ENCODE data around the gene CCDC188.

CCDC188 gene

GRCh38 chr22:20116951-20117632 lies 33.8 kb downstream of the CCDC188 start, which contains the start of gene TRMT2A (continued):
- TF ChIP-seq ZNF211 (tag by site-specific recombination; IDR thresholded peaks at IDR 0.05; ENCODE audit: low read depth) = no peak
- no peak for TF ChIP-seq BCL6B (tag by site-specific recombination; IDR thresholded peaks at IDR 0.05)
- TF ChIP-seq ZNF114 (tag by site-specific recombination; IDR thresholded peaks at IDR 0.05) = no peak
- peak; percentile 86 for TF ChIP-seq ZNF660 (tag by site-specific recombination; IDR thresholded peaks at IDR 0.05)
- TF ChIP-seq ZNF10 (tag by site-specific recombination; IDR thresholded peaks at IDR 0.05) = no peak
- no peak for TF ChIP-seq ZNF416 (tag by site-specific recombination; IDR thresholded peaks at IDR 0.05)
- peak; percentile 65; the same call in 1 of the 2 replicates for TF ChIP-seq ZNF341 (tag by site-specific recombination; IDR thresholded peaks at IDR 0.05; ENCODE audit: low read depth)
- no peak for TF ChIP-seq ZNF747 (tag by site-specific recombination; IDR thresholded peaks at IDR 0.05)
- TF ChIP-seq MYNN (tag by site-specific recombination; IDR thresholded peaks at IDR 0.05; ENCODE audit: borderline replicate concordance) = no peak
- TF ChIP-seq TSHZ1 (tag by site-specific recombination; IDR thresholded peaks at IDR 0.05; ENCODE audit: borderline replicate concordance) = peak; percentile 93
- no peak for TF ChIP-seq SCRT2 (tag by site-specific recombination; IDR thresholded peaks at IDR 0.05)
- TF ChIP-seq ZBTB20 (tag by site-specific recombination; IDR thresholded peaks at IDR 0.05) = peak; percentile 59; the same call in 1 of the 2 replicates
- TF ChIP-seq ZNF311 (tag by site-specific recombination; IDR thresholded peaks at IDR 0.05; ENCODE audit: borderline replicate concordance) = no peak
- TF ChIP-seq ZFP41 (tag by site-specific recombination; IDR thresholded peaks at IDR 0.05; ENCODE audit: borderline replicate concordance) = no peak
- no peak for TF ChIP-seq ZNF558 (tag by site-specific recombination; IDR thresholded peaks at IDR 0.05)
- TF ChIP-seq ZNF518A (tag by site-specific recombination; conservative IDR thresholded peaks at IDR 0.05; ENCODE audit: low read depth) = peak; percentile 87
- TF ChIP-seq ZNF560 (tag by site-specific recombination; IDR thresholded peaks at IDR 0.05; ENCODE audit: borderline replicate concordance) = no peak
- no peak for TF ChIP-seq ZNF654 (tag by site-specific recombination; IDR thresholded peaks at IDR 0.05; ENCODE audit: low read depth)
- no peak for TF ChIP-seq ZNF404 (tag by site-specific recombination; IDR thresholded peaks at IDR 0.05)
- peak; percentile 89 for TF ChIP-seq ZNF24 (tag by site-specific recombination; IDR thresholded peaks at IDR 0.05)
- no peak for TF ChIP-seq ZNF266 (tag by site-specific recombination; IDR thresholded peaks at IDR 0.05; ENCODE audit: low read depth)
- no peak for TF ChIP-seq ZNF426 (tag by site-specific recombination; IDR thresholded peaks at IDR 0.05)
- TF ChIP-seq PRDM6 (tag by site-specific recombination; IDR thresholded peaks at IDR 0.05) = peak; percentile 50; the same call in 1 of the 2 replicates
- no peak for TF ChIP-seq ZNF473 (tag by site-specific recombination; IDR thresholded peaks at IDR 0.05)
- no peak for TF ChIP-seq ZNF514 (tag by site-specific recombination; IDR thresholded peaks at IDR 0.05)
- TF ChIP-seq ZNF777 (tag by site-specific recombination; IDR thresholded peaks at IDR 0.05; ENCODE audit: borderline replicate concordance) = no peak
- 0 out of 2 replicates have a peak, but pooled peaks have one; percentile 47 for TF ChIP-seq GLI4 (tag by site-specific recombination; IDR thresholded peaks at IDR 0.05)
- TF ChIP-seq ZNF776 (tag by site-specific recombination; IDR thresholded peaks at IDR 0.05; ENCODE audit: borderline replicate concordance) = no peak; the same call in 1 of the 2 replicates
- no peak for TF ChIP-seq TCF7L2 (IDR thresholded peaks at IDR 0.05; ENCODE audit: borderline replicate concordance, low read depth, low read length)
- TF ChIP-seq ZNF629 (tag by site-specific recombination; IDR thresholded peaks at IDR 0.05) = peak; percentile 91
